DOHH2 (cell line): ENCODE data around the gene ABI3BP.
"Not testable (repeated sequence)": the region's sequence is repeated elsewhere in the genome, so short reads cannot be mapped to it uniquely, and the experiment has no call there.

Experiments
- H3F3A ChIP-seq: fragments of 200-600 bp; sonication (generic), shearing (Covaris generic); 2 replicates; pipeline ENCODE4 v1.6.0; 2016; ENCODE audit warnings: antibody characterized with exemption, mild to moderate bottlenecking; ENCODE audit not compliant: control insufficient read depth, insufficient read depth
- H3K27ac ChIP-seq: fragments of 200-600 bp; sonication (generic); 2 replicates; pipeline ENCODE4 v1.5.1; 2014; ENCODE audit warnings: low read depth, mild to moderate bottlenecking, low read length, moderate library complexity
- H3K27me3 ChIP-seq: fragments of 200-600 bp; sonication (generic); 2 replicates; pipeline ENCODE4 v1.6.1; 2014; ENCODE audit warnings: mild to moderate bottlenecking, low read length, mixed read lengths; ENCODE audit not compliant: control insufficient read depth
- H3K36me3 ChIP-seq: fragments of 200-600 bp; sonication (generic); 2 replicates; pipeline ENCODE4 v1.6.1; 2014; ENCODE audit warnings: mild to moderate bottlenecking, low read length, moderate library complexity, mixed read lengths; ENCODE audit not compliant: control insufficient read depth
- H3K4me1 ChIP-seq: fragments of 200-600 bp; sonication (generic); 2 replicates; pipeline ENCODE4 v1.6.1; 2014; ENCODE audit warnings: mild to moderate bottlenecking, low read length, mixed read lengths; ENCODE audit not compliant: control insufficient read depth
- H3K4me2 ChIP-seq: fragments of 200-600 bp; sonication (generic); 2 replicates; pipeline ENCODE4 v1.6.0; 2014; ENCODE audit warnings: mild to moderate bottlenecking, low read length, moderate library complexity
- H3K4me3 ChIP-seq: fragments of 200-600 bp; sonication (generic); 2 replicates; pipeline ENCODE4 v1.5.1; 2014; ENCODE audit warnings: mild to moderate bottlenecking, low read length, mixed read lengths
- H3K79me2 ChIP-seq: fragments of 200-600 bp; sonication (generic); 2 replicates; pipeline ENCODE4 v1.6.1; 2014; ENCODE audit warnings: mild to moderate bottlenecking, low read length, mixed read lengths; ENCODE audit not compliant: control insufficient read depth
- H3K9me2 ChIP-seq: fragments of 200-600 bp; sonication (generic); replicated peaks from 2 replicates; pipeline ENCODE4 v1.6.1; 2014; ENCODE audit warnings: mild to moderate bottlenecking, low read length, mixed read lengths; ENCODE audit not compliant: control insufficient read depth
- H3K9me3 ChIP-seq: fragments of 200-600 bp; sonication (generic); 2 replicates; pipeline ENCODE4 v1.6.1; 2014; ENCODE audit warnings: antibody characterized with exemption, low read length, mixed read lengths; ENCODE audit not compliant: control insufficient read depth, insufficient read depth
- H4K20me1 ChIP-seq: fragments of 200-600 bp; sonication (generic); 2 replicates; pipeline ENCODE4 v1.6.0; 2014; ENCODE audit warnings: low read depth, mild to moderate bottlenecking, antibody characterized with exemption, low read length, moderate library complexity; ENCODE audit not compliant: control insufficient read depth, insufficient read depth
- EZH2phosphoT487 ChIP-seq: fragments of 200-600 bp; sonication (generic); IDR thresholded peaks from 2 replicates; pipeline ENCODE4 v1.6.1; 2017; ENCODE audit warnings: borderline replicate concordance, mild to moderate bottlenecking, antibody characterized with exemption, low read length, moderate library complexity, mixed read lengths
- TF ChIP-seq, protein P1 (sequence below): fragments of 200-600 bp; sonication (generic); IDR thresholded peaks from one replicate; pipeline ENCODE4 v1.5.1; 2014; ENCODE audit warnings: antibody characterized with exemption, mild to moderate bottlenecking, low read depth, low read length; ENCODE audit not compliant: poor library complexity, severe bottlenecking

The ABI3BP gene

DNA sequence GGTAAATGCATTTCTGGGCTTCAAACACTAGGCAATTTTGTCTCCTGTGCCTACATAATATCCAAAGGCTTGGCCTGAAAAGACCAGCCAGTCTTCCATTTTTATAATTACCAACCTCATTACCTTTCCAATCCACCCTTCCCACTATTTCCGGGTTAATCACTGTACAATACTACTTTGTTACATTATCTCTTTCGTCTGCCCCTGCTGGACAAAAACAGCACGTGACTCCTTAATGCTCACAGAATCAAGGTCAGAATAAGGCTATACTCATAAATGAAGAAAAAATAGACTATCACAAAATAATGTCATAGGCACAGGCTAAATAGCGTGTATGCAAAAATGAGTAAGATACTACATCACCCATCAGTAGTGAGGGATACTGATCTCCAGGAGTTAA is 40.1 kb downstream of the ABI3BP start:
- Histone ChIP-seq H3K79me2 (no peaks in the 10 kb centered on the region), H3K27ac (no peak overlapping the region), H3K9me3 (no peaks in the 10 kb centered on the region), H3K4me1 (no peaks in the 10 kb centered on the region), H3K4me3 (no peak overlapping the region), H3K27me3 (no peaks in the 10 kb centered on the region), H3K4me2 (no peak overlapping the region), H3F3A (no peaks in the 10 kb centered on the region), H4K20me1 (no peaks in the 10 kb centered on the region), H3K9me2 (no peaks in the 10 kb centered on the region), H3K36me3 (no peaks in the 10 kb centered on the region)
- no peak for TF ChIP-seq EZH2phosphoT487
- TF ChIP-seq, protein P1, sequence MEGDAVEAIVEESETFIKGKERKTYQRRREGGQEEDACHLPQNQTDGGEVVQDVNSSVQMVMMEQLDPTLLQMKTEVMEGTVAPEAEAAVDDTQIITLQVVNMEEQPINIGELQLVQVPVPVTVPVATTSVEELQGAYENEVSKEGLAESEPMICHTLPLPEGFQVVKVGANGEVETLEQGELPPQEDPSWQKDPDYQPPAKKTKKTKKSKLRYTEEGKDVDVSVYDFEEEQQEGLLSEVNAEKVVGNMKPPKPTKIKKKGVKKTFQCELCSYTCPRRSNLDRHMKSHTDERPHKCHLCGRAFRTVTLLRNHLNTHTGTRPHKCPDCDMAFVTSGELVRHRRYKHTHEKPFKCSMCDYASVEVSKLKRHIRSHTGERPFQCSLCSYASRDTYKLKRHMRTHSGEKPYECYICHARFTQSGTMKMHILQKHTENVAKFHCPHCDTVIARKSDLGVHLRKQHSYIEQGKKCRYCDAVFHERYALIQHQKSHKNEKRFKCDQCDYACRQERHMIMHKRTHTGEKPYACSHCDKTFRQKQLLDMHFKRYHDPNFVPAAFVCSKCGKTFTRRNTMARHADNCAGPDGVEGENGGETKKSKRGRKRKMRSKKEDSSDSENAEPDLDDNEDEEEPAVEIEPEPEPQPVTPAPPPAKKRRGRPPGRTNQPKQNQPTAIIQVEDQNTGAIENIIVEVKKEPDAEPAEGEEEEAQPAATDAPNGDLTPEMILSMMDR, result no peak

DNA sequence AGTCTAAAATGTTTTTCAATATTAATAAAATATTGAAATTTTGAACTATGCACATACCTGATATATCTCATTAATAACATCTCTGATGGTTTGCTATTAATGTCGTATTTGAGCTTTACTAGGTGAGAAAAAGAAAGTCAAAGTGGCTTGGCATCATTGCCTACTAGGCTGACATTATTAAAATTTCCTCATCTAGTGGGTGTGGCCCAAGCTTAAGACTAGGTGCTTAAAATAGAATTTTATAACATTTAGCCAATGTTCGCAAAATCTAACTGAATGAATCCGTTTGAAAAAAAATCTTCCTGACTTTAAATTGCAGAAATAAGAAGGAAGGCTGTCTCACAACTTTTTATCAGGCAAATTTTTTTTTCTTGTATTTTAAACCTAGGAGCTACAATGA is 46.1 kb downstream of the ABI3BP start:
- Histone ChIP-seq H3F3A (no peaks in the 10 kb centered on the region), H3K27me3 (no peaks in the 10 kb centered on the region), H3K4me2 (no peak overlapping the region), H3K4me1 (no peaks in the 10 kb centered on the region), H3K9me3 (no peaks in the 10 kb centered on the region), H3K27ac (no peak overlapping the region), H4K20me1 (no peaks in the 10 kb centered on the region), H3K9me2 (no peaks in the 10 kb centered on the region), H3K4me3 (no peak overlapping the region), H3K79me2 (no peaks in the 10 kb centered on the region), H3K36me3 (no peaks in the 10 kb centered on the region)
- TF ChIP-seq EZH2phosphoT487, result no peak
- TF ChIP-seq, protein P1, result no peak

DNA sequence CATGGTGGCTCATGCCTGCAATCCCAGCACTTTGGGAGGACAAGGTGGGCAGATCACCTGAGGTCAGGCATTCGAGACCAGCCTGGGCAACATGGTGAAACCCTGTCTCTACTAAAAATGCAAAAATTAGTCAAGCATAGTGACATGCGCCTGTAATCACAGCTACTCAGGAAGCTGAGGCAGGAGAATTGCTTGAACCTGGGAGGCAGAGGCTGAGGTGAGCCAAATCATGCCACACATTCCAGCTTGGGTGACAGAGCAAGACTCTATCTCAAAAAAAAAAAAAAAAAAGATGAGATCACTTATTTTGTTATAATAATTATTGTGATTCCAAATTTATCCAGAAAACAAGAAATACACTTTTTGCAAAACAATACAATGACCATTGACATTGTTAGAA is 47.1 kb downstream of the ABI3BP start:
- not testable (repeated sequence) for H3K79me2 ChIP-seq, H3K27me3 ChIP-seq, H3F3A ChIP-seq, H3K4me3 ChIP-seq, H3K4me2 ChIP-seq, H3K4me1 ChIP-seq, H3K9me2 ChIP-seq, H3K9me3 ChIP-seq, H3K27ac ChIP-seq, H4K20me1 ChIP-seq, H3K36me3 ChIP-seq

DNA sequence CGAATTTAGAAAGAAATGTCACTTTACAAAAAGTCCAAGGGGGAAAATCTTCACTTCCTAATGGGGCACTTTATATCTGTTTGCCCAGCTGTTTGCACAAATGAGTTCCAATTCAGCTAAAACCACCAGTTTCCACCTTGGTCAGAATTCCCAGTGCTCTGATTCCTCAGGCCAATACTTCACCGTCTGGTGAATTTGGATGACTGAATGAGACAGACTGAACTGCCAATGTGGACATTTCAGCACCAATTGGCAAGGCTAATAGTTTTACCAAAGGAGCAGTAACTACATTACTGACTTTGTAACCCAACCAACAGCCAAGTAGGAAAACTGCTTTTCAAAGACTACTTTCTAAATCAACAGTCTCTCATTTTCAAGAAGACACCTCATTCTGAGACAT is 51.8 kb downstream of the ABI3BP start:
- Histone ChIP-seq H3K9me3 (no peaks in the 10 kb centered on the region), H3K36me3 (no peaks in the 10 kb centered on the region), H3K4me3 (no peak overlapping the region), H3K9me2 (no peaks in the 10 kb centered on the region), H3K27me3 (no peaks in the 10 kb centered on the region), H3K4me1 (no peaks in the 10 kb centered on the region), H3F3A (no peaks in the 10 kb centered on the region), H3K27ac (no peak overlapping the region), H4K20me1 (no peaks in the 10 kb centered on the region), H3K79me2 (no peaks in the 10 kb centered on the region), H3K4me2 (no peak overlapping the region)
- TF ChIP-seq, protein P1, result no peak
- TF ChIP-seq EZH2phosphoT487, result no peak
